ENCODE data around the gene BBS9.

- TF ChIP-seq EZH2 (IDR thresholded peaks at IDR 0.05; ENCODE audit: low read depth, unreplicated experiment) (no peak), CTCF (conservative IDR thresholded peaks at IDR 0.05; ENCODE audit: low read depth in 2 of 2) (no peak), REST (IDR thresholded peaks at IDR 0.05; ENCODE audit: unreplicated experiment) (no peak), JUNB (IDR thresholded peaks at IDR 0.05; ENCODE audit: unreplicated experiment) (no peak), POLR2AphosphoS5 (IDR thresholded peaks at IDR 0.05; ENCODE audit: low read depth) (no peak), EZH2phosphoT487 (IDR thresholded peaks at IDR 0.05; ENCODE audit: unreplicated experiment) (no peak), CREB1 (CRISPR knock-in tag; IDR thresholded peaks at IDR 0.05; ENCODE audit: low read depth) (no peak), NANOG (IDR thresholded peaks at IDR 0.05; ENCODE audit: borderline replicate concordance) (no peak), ETS1 (IDR thresholded peaks at IDR 0.05) (no peak), ZNF114 (CRISPR knock-in tag; IDR thresholded peaks at IDR 0.05) (no peak)
These were observed 494.9 kb downstream of the BBS9 start for GRCh38 chr7:33624215-33624614.

Data from GM23338 (cell line).